Bone marrow (tissue), 2 donors: ENCODE data around the gene ZNF576.
"Not testable (repeated sequence)": the region's sequence is repeated elsewhere in the genome, so short reads cannot be mapped to it uniquely, and the experiment has no call there.

ENCODE experiments used
- DNase-seq, 2 donors: peaks; one replicate each; lab custom pipeline; 2025; lab: John Stamatoyannopoulos, UW

The ZNF576 gene

DNA sequence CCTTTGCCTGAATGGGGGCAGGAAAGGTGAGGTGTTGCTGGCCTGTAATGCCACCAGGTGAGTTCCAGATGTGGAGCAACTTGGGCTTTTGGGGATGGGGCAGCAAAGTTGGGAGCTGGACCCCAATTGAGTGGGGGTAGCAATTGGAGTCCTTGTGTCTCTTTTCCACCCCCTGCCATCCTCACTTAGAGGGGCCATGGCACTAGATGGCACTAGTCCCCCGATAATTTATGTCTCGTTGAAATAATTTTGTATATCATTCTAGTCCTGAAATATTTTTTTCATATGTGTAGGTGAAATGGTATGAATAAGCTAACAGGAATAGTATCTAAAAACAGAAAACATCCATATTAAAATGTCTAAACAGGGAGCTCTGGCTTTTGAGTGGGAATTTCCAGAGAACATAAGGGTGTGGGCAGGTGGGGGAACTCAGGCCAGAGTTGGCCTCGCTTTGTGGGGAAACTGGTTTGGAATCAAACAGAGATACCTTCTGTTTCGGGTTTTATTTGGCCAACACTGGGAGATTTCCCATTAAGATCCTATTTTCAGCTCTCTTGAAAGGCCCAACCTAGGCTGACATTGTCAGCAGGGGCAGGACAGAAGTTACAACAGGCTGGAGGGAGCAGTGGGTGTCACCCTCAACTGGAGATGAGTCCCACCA lies 3.4 kb downstream of the ZNF576 start:
- no peak for DNase-seq

DNA sequence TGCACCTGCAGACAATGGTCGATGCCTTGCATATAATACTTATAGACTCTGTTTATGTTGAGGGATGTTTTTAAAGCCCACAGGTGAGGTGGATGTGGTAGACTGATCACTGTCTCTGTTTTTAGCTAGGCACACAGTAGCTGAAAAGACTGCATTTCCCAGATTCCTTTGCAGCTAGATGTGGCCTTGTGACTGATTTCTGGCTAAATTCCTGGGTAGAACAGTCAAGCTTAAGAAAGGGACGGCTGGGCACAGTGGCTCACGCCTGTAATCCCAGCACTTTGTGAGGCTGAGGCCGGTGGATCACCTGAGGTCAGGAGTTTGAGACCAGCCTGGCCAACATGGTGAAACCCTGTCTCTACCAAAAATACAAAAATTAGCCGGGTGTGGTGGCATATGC lies 3.9 kb downstream of the ZNF576 start:
- not testable (repeated sequence) for DNase-seq

GRCh38 chr19:43605875-43606568 lies 9.6 kb downstream of the ZNF576 start:
- no peak for DNase-seq

DNA sequence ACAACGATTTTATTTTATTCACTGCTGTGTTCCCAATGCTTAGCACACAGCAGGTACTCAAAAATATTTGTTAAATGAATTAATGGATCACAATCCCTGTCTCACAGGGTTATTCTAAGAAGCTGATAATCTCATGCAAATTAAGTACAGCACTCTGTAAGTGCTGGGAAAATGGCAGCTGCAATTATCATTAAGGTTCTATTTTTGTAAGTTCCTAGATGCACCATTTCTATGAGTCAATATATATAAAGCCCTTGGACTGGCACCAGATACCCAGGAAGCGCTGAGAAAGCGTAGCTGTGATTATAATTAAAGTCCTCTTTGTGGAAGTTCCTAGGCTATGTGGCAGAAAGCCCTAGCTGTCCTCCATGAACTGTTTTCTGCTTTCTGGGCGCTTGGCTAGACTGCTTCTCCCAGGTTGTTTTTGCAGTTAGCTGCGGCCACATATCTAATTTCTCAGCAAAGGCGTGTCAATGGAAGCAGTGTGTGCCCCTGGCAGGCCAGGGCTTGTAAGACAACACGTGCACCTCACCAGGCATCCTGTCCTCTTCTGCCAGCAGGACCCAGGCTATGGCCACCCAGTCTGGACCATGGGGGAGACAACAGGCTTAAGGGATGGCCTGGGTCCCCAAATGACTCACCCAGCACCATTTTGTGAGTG lies 10.3 kb downstream of the ZNF576 start:
- no peak for DNase-seq

- DNase-seq: no peak
These were observed 11.1 kb downstream of the ZNF576 start for GRCh38 chr19:43607238-43608205.

- no peak for DNase-seq
These were observed 13.5 kb downstream of the ZNF576 start for GRCh38 chr19:43609872-43610271.

GRCh38 chr19:43610493-43610892 lies 14.1 kb downstream of the ZNF576 start:
- no peak for DNase-seq

DNA sequence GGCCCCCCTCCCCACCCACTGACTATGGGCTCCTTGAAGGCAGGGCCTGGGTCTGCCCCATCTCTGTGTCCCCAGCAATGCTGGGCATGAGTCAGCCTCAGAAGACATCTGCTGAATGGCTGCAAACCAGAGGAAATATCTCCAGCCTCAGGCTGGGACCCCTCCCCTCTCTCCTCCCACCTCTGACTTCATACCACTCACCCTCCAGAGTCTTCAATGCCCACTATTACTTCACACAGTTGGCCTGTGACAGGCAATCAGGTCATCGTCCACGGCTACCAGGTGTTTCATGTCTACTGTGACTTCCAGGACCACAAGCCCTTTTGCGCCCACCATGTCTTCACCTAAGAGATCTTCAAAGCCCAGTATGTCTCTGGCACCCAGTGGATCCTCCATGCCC lies 15.4 kb downstream of the ZNF576 start, which contains the start of gene SRRM5:
Gene SRRM5, plus strand, starts transcription at position 301 of the 400 bp plus-strand sequence. Its CDS starts 34 bp downstream, at position 335.
- DNase-seq: no peak

GRCh38 chr19:43612374-43612773 lies 16.0 kb downstream of the ZNF576 start:
- no peak for DNase-seq

- no peak for DNase-seq
These were observed 19.9 kb downstream of the ZNF576 start for GRCh38 chr19:43616306-43616705.

- DNase-seq: no peak
These were observed 20.6 kb downstream of the ZNF576 start for GRCh38 chr19:43616954-43617353.

DNA sequence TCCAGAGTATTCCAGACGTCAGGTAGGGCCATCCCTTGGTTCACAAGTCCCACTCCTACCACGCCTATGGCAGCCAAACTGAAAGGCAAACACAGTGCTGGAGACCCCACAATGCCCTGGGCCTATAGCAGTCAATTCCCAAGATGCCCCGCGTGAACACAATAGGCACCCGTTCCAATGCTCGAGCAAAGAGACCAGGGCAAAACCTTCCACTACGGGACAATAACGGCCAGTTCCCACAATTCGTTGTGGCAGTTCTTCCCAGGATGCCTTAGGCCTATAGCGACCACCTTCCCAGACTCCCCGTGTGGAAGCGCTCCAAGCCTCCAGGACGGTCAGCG lies 22.5 kb downstream of the ZNF576 start:
- DNase-seq: peak in 1 of 2 donors; percentile 59

DNA sequence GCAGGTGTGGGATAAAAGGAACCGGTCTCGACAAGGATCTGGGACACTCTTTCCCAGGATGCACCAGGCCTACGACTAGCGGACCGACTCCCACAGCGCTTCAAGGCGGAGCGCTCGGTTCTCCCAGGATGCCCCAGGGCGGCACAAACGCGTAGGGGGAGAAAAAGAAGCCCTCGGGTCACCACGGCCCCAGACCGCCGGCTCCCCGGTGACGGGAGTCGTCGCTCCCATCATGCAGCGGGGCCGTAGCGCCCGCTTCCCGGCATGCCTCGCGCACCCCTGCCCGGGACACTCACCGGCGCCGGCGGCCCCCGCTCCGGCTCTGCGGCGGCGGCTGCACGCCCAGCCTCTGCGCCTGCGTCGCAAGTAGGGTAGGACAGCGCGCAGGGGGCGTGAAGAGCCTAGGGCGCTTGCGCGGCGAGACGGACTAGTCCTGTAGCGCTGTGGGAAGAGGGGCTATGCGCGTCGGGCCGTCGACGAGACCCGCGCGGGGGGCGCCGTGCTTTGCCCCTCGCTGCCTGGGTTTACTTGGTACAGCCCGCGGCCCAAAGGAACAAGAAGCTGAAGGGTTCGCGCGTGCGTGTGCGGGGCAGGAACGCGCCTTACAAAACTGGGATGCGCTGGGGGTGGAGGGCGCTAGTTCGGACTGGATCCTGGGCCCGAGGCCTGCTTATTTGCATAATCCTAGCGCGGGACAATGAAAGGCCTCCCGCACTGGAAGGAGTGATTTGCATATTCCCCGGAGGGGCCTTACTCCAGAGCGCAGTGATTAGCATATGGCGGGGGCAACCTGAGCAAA lies 23.1 kb downstream of the ZNF576 start, which contains the start of gene ZNF428:
Gene ZNF428, minus strand, starts transcription at position 368 of the 799 bp plus-strand sequence. CDS start 5,325 bp downstream, outside the sequence.
- peak; percentile 71 to 76 for DNase-seq

DNA sequence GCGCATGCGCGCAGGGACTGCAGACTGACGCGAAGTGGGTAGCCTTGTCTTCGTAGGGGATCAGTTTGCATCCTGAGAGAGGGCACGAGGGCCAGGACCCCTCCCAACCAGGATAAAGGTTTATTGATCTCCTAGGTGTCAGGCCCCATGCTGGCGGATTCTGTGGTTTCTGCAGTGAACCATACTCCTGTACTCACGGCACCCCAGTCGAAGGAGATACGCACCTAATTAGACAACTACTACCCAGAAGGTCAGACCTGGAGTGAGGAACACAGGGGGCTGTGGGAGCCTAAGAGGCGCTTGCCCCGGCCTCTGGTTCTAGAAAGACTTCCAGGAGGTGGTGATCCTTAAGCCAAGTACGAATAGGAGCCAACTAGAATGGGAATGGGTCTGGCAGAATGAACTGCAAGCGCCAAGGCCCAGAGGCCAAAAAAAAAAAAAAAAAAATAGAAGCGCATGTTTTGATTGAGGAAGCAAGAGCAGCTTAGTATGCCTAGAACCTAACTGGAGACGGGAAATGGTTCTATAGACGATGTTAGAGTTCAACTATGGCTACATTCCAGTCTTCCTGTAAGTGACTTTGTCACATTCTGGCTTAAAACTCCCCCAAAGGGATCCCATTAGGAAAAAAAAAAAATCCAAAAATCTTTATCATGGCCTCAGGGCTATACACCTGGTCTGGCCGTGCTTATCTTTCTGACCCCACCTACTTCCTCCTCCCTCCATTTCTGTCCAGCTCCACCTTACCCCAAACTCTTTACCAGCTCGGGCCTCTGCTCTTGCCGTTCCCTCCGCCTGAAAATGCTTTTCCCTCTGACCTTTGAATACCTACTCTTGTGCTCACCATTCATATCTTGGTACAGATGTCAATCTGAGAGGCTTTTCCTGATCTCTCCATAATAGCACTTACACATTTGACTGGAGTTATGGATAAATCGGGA lies 23.9 kb downstream of the ZNF576 start:
- no peak for DNase-seq

DNA sequence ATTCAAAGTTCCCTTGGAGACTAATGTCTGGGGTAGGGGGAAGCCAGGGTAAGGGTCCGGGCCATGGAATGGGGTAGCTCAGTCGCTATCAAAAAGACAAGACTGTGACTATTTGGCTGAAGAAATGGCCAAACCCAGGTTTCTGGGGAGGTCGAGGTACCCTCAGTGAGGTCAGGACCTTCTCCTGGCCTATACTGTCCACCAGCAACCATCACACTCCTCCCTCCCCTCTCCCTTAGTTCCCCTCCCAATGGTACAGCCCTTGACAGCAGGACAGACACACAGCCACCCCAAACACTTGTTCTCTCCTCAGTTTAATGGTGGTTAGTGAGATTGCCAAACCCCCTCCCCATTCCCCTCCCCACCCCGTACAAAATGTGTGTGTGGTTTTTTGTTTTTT lies 25.7 kb downstream of the ZNF576 start:
- no peak for DNase-seq

DNA sequence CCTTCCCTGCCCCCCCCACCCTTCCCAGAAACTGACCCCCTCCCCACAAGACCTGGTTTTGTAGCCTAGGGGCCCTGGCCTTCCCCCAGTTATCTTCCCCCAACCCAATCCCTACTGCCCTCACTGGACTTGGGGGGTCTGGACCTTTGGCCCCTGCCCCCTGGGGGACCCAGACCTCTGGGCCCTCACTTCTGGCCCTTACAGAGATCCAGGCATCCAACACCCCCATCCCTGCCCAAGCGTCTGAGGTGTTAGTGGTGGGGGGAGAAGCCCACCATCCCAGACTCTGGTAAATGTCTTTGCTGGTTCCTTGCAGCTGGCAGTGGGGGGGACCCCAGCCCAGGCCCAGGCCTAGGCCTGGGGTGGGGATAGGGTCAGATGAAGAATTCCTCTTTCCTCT lies 26.6 kb downstream of the ZNF576 start:
- no peak for DNase-seq

- DNase-seq: no peak
These were observed 27.7 kb downstream of the ZNF576 start for GRCh38 chr19:43623889-43624670.

DNA sequence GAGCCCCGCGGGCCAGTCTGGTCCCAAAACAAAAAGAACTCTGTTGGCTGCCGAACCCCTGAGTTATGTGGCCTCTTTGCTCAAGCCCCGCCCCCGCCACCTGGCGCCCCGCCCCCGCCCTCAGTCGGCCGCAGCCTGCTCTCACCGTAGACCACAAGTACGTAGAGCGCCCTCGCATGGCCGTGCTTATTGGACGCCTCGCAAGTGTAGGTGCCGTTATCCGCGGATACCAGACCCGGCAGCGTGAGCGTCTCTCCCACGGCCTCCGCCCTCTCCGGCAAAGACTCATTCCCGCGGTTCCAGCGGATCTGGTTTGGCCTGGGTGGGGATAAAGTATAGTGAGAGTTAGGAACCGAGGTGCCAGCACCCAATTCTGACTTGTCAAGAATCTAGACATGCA lies 28.5 kb downstream of the ZNF576 start:
- DNase-seq: no peak

DNA sequence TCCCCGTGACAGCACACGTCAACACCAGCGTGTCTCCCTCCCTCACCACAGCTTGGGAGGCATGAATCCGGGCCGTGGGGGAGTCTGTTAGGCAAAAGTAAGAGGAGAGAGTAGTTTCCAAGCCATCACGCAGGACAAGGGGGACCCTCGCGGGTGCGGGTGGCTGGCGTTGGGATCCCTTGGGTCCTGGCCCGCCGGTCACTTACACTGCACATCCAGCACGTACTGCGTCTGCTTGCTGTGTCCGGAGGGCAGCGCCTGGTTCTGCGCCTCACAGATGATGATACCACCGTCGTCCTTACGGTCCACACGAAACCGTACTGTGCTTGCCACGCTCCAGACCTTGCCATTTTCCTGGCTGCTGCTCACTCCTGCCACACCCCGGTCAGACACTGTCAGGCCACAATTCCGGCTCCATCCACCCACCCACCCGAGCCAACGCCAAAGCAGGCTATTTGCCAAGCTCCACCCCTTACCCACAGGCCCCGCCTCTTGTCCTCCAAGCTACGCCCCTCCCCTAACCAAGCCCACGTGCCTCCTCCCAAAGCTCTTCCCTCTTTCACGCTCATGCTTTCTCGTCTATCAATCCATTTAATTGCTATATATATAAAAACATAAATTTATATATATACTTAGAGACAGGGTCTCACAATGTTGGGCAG lies 29.7 kb downstream of the ZNF576 start:
- no peak for DNase-seq
